DMS79 treated with DMSO at 0.1 percent for 48 hours (cell line): Measurements from ENCODE around the gene CHAD.
"Not testable (repeated sequence)": the region's sequence is repeated elsewhere in the genome, so short reads cannot be mapped to it uniquely, and the experiment has no call there.

Source experiments
- DNase-seq: peaks from one replicate; lab custom pipeline; 2025; lab: John Stamatoyannopoulos, UW

Gene CHAD

GRCh38 chr17:50493744-50494143 is 25.1 kb upstream of the CHAD start:
- no peak for DNase-seq

GRCh38 chr17:50492214-50492613 is 23.5 kb upstream of the CHAD start:
- no peak for DNase-seq

- DNase-seq: no peak
Measured at GRCh38 chr17:50491505-50491904, 22.8 kb upstream of the CHAD start.

GRCh38 chr17:50488880-50489279 is 20.2 kb upstream of the CHAD start:
- DNase-seq: no peak

GRCh38 chr17:50487213-50488096 is 18.8 kb upstream of the CHAD start:
- DNase-seq: peak; percentile 61

- no peak for DNase-seq
Measured at GRCh38 chr17:50484386-50485155, 15.9 kb upstream of the CHAD start.

- DNase-seq: no peak
Measured at GRCh38 chr17:50483266-50483665, 14.6 kb upstream of the CHAD start.

GRCh38 chr17:50482516-50482915 is 13.8 kb upstream of the CHAD start:
- DNase-seq: peak; percentile 73

- no peak for DNase-seq
Measured at GRCh38 chr17:50482110-50482509, 13.4 kb upstream of the CHAD start.

- DNase-seq: no peak
Measured at GRCh38 chr17:50481648-50482047, 13.0 kb upstream of the CHAD start.

- no peak for DNase-seq
Measured at GRCh38 chr17:50480854-50481490, 12.3 kb upstream of the CHAD start.

- DNase-seq: no peak
Measured at GRCh38 chr17:50480142-50480764, 11.6 kb upstream of the CHAD start.

GRCh38 chr17:50479522-50480141 is 11.0 kb upstream of the CHAD start:
- DNase-seq: peak; percentile 57

- DNase-seq: peak; percentile 89
Measured at GRCh38 chr17:50478391-50479381, 10.0 kb upstream of the CHAD start, which contains the start of gene RSAD1. Gene RSAD1 (plus strand): TSS chr17:50478860. CDS start chr17:50478885, 25 bp downstream.

- no peak for DNase-seq
Measured at GRCh38 chr17:50477976-50478375, 9.3 kb upstream of the CHAD start.

- DNase-seq: no peak
Measured at GRCh38 chr17:50476545-50477315, 8.1 kb upstream of the CHAD start.

GRCh38 chr17:50475775-50476544 is 7.3 kb upstream of the CHAD start:
- not testable (repeated sequence) for DNase-seq

GRCh38 chr17:50475362-50475761 is 6.7 kb upstream of the CHAD start:
- DNase-seq: no peak

- DNase-seq: no peak
Measured at GRCh38 chr17:50474523-50474922, 5.8 kb upstream of the CHAD start.
